Measurements from ENCODE around the gene FAAP20.

GRCh38 chr1:2229911-2230731, 35.5 kb upstream of the FAAP20 start:
- TF ChIP-seq CTCF (IDR thresholded peaks at IDR 0.05; ENCODE audit: control extremely low read depth in 1 of 3, insufficient read depth in 1 of 3, low read depth in 1 of 3, low read length in 3 of 3) (no peak), HDAC6 (IDR thresholded peaks at IDR 0.05; ENCODE audit: low read depth, low read length) (no peak), TAF1 (IDR thresholded peaks at IDR 0.05; ENCODE audit: low read depth, low read length) (no peak), EZH2 (IDR thresholded peaks at IDR 0.05; ENCODE audit: low read depth, low read length, severe bottlenecking) (no peak), SUZ12 (IDR thresholded peaks at IDR 0.05; ENCODE audit: low read length) (no peak), POLR2AphosphoS5 (IDR thresholded peaks at IDR 0.05; ENCODE audit: low read depth, low read length) (no peak), CHD1 (IDR thresholded peaks at IDR 0.05; ENCODE audit: low read depth, low read length) (no peak), KDM1A (IDR thresholded peaks at IDR 0.05; ENCODE audit: borderline replicate concordance, low read length) (no peak), RAD21 (IDR thresholded peaks at IDR 0.05 in 1 of 2, conservative IDR thresholded peaks at IDR 0.05 in 1 of 2; ENCODE audit: low read depth in 2 of 2, low read length in 2 of 2) (no peak), NRF1 (IDR thresholded peaks at IDR 0.05; ENCODE audit: low read depth, low read length) (no peak), YY1 (IDR thresholded peaks at IDR 0.05; ENCODE audit: low read depth, low read length) (no peak), CREB1 (IDR thresholded peaks at IDR 0.05) (no peak), JUND (IDR thresholded peaks at IDR 0.05; ENCODE audit: low read length) (no peak), ZNF274 (IDR thresholded peaks at IDR 0.05; ENCODE audit: borderline replicate concordance, extremely low read depth, low read length) (no peak)

Measured in H1 (cell line).